ENCODE measurements around the gene SPAG9.
A peak's percentile ranks its signal among the peaks of the same experiment; 100 is the strongest.
"Not testable (repeated sequence)": the region's sequence is repeated elsewhere in the genome, so short reads cannot be mapped to it uniquely, and the experiment has no call there.

Gene SPAG9

DNA sequence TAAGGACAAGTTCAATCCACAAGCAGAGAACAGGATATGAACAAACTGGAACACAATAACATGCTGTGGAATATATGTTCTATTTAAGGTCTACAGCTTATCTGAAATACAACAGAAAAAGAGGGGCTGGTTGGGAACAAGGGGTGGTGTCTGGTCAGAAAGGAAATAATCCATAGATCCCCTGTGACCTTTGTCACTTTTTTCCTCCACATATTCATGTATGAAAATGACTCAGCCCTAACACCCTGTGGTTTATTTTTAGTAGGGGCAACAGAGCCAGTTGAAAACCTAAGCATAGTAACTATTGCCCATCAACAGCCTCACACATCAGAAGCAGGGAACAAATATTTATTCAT is 12.3 kb upstream of the SPAG9 start:
- no peak for DNase-seq

- no peak for DNase-seq
Observed at GRCh38 chr17:51128076-51128475, 7.4 kb upstream of the SPAG9 start.

- no peak for DNase-seq
Observed at GRCh38 chr17:51124640-51125503, 4.2 kb upstream of the SPAG9 start.

DNA sequence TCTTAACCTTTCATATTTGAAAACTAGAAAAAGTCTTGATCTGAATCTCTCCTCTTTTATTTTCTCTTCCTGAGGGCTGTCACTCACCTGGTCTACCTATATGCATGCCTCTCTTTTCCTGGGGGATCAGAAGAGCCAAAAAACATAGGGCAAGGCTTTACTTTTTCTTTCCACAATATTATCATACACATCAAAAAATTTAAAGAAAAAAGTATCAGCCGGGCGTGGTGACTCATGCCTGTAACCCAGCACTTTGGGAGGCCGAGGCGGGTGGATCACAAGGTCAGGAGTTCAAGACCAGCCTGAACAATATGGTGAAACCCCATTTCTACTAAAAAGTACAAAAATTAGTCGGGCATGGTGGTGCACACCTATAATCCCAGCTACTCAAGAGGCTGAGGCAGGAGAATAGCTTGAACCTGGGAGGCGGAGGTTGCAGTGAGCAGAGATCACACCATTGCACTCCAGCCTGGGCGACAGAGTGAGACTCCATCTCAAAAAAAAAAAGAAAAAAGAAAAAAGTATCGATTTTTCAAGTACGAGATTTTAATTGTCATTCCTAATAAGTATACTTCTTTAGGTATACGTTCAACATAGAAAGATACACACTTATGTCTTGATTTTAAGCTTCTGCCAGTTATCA is 1.9 kb upstream of the SPAG9 start:
- DNase-seq, result not testable (repeated sequence)

- peak; percentile 30 for DNase-seq
Observed at GRCh38 chr17:51121620-51122472, 1.2 kb upstream of the SPAG9 start.

GRCh38 chr17:51120357-51120738 is 320 bp downstream of the SPAG9 start:
- no peak for DNase-seq

DNA sequence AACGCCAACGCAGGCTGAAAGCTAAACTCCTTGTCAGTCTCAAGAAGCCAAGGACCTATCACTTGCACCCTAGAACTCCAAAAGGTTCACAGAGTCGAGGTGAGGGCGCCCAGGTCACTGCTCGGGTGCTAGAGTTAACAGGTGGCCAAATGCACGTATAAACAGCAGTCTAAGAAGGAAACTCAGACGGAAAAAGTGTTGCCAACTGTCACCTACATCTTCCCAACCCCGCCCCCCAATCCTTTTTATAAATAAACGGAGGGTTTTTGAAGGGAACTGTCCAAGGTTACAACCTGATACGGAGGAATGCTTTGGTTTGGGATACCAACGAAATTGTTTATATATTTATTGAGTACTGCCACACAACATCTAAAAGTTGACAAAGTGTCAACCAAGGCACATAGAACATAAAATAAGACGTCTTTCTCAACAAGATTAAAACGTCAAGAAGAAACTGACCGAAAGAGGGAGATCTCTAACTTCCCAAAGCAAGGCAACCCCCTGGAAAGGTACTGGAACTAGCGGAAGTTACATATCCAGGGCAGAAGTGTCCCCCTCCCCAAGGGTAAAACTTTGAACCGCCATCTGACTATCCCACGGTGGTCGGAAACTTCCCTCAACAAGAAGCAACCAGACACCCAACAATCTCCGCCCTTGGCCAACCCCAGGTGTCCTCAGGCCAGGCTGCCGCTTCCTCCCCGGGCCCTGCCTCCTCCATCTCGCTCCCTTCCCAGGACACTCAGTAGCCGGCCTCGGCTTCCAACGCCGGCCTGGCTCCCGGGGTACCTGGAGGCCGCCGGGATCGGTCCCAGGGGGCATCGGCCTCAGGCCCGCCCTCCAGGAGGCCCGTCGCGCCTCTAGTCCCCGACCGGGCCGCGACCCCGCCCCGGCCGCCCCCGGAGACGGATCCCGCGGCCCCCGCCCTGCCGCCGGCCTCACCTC is 982 bp downstream of the SPAG9 start:
- DNase-seq, result peak; percentile 37

DNA sequence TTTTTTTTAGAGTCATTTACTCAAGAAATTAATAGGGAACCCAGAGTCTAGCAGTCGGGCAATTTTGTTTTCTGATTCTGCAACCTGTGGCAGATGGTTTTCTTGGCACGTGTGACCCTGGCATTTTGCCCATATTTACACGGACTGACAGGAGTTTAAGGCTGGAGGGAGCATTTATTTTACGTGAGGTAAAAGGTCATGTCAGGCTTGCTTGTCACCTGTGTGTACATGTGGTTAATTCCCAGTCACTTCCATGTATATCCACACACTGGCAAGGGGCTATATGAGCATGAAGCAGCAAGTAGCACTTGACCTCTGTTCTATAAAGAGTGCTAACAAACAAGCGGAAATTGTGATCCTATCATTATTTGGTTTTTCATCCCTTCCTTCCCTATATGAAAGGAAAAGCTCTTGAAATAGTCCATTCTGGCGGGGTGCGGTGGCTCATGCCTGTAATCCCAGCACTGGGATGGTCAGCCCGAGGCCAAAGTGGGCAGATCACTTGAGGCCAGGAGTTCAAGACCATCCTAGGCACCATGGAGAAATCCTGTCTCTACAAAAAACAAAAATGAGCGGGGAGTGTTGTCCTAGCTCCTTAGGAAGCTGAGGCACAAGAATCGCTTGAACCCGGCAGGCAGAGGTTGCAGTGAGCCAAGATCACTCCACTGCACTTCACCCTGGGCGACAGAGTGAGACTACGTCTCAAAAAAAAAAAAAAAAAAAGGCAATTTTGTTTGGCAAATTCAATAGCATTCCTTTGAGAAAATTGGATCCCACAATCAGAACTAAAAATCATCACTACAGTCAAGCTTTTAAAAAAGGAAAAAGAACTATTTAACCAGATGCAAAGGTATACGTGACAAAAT is 2.1 kb downstream of the SPAG9 start:
- DNase-seq, result no peak

DNA sequence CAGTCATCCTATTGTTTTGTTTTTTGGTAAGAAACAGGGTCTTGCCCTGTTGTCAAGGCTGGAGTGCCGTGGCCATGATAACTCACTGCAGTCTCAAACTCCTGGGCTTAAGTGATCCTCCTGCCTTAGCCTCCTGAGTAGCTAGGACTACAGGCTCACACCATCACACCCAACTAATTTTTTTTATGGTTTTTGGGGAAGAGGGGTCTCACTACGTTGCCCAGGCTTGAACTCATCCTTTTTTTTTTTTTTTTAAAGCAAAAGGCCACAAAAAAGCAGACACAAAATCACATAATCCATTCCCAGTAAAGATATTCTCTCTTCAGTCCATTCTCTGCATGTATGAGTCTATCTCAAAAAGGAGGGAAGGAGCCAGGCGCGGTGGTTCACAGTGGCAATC is 5.5 kb downstream of the SPAG9 start:
- DNase-seq, result no peak

DNA sequence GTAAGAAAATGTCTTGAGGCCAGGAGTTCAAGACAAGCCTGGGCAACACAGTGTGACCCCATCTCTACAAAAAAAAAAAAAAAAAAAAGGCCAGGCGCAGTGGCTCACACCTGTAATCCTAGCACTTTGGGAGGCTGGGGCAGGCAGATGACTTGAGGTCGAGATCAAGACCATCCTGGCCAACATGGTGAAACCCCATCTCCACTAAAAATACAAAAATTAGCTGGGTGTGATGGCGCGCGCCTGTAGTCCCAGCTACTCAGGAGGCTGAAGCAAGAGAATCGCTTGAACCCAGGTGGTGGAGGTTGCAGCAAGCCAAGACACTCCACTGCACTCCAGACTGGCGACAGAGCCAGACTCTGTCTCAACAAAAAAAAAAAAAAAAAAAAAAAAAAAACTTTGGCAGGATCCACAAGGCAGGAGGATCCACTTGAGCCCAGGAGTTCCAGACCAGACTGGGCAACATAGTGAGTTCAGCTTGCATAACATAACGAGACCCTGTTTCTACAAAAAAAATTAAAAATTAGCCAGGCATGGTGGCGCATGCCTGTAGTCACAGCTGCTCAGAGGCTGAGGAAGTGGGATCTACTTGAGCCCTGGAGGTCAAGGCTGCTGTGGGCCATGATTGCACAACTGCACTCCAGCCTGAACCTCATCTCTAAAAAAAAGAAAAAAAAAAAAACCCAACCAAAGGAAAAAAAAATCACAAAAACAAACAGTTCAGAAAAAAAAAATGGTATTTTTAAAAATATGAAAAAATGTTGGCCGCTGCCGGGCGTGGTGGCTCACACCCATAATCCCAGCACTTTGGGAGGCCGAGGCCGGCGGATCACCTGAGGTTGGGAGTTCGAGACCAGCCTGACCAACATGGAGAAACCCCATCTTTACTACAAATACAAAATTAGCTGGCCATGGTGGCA is 8.1 kb downstream of the SPAG9 start:
- DNase-seq, result not testable (repeated sequence)

DNA sequence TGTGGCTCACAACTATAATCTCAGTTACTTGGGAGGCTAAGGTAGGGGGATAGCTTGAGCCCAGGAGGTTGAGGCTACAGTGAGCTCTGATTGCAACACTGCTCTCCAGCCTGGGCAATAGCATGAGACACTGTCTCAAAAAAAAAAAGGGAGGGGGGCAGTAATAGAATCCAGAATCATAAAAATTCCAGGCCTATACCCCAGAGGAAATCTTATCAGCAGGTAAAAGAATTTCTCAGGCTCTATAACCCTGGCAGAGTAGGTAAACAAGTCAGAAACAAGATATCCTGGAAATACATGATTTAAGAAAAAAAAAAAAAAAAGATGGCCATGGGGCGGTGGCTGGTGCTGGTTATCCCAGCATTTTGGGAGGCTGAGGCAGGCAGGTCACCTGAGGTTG is 12.9 kb downstream of the SPAG9 start:
- DNase-seq, result no peak

DNA sequence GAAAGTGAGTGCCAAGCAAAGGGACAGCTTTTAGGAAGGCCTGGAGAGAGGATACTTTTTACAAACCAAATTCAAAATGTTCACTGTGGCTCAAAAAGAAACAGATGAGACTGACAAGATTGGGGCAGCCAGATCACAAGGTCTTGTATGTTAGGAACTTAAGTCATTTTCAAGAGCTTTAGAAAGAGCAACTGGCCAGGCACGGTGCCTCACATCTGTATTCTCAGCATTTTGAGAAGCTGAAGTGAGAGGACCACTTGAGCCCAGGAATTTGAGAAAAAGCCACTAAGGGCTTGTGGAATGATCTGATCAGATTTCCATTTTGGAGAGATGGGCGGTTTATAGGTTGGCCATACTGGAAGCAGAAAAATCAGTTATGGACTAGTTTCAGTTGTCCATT is 17.2 kb downstream of the SPAG9 start:
- DNase-seq, result no peak

DNA sequence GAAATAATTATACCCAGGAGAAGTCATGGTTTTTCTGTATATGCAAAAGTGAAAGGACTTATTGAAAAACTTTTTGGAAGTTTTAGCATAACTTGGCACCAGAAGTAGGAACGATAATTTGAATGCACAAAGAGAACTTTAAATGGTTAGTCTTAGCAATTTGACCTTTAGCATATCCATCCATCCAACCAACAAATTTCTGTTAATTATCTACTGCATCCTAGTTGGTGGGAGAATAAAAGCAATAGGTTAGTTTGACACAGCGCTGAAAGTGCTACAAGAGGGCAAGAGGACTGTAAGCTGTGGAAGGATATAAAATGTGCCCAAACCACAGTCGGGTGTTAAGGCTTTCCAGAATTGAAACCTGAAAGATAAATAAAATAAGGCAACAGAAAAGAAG is 17.6 kb downstream of the SPAG9 start:
- no peak for DNase-seq

DNA sequence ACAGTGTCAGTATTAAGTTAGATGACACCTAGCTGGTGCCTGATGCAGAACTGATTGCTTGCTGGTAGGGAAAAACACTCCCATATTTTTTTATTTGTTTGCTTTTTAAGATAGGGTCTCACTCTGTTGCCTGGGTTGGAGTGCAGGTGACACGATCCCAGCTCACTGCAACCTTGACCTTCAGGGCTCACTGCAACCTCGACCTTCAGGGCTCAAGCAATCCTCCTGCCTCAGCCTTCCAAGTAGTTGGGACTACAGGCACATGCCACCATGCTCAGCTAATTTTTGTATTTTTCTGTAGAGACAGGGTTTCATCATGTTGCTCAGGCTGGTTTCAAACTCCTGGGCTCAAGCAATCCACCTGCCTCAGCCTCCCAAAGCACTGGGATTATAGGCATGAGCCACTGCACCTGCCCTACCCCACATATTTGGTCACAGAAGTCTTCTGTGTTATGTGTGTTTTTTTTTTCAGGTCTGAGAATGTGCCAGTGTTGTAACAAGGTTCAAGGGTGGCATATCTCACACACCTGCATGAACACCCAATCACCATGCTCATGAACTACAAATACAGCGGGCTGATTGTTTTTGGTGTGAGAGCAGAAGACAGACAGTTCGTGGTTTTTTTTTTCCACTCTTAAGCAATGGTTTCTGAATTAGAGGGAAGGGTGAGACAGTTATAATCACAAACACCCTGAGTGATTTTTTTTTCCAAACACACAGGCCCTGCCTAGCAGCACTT is 22.8 kb downstream of the SPAG9 start:
- no peak for DNase-seq

- no peak for DNase-seq
Observed at GRCh38 chr17:51091635-51092034, 29.0 kb downstream of the SPAG9 start.

- not testable (repeated sequence) for DNase-seq
Observed at GRCh38 chr17:51088868-51089267, 31.8 kb downstream of the SPAG9 start.

GRCh38 chr17:51088287-51088686 is 32.4 kb downstream of the SPAG9 start:
- no peak for DNase-seq

- DNase-seq, result no peak
Observed at GRCh38 chr17:51087072-51087757, 33.5 kb downstream of the SPAG9 start.
